Measurements from ENCODE around the gene DCBLD1. TPM values are rescaled to one million over a fixed set of nuclear protein-coding genes. Genes with fewer than 3 reads are reported as not detected.

Gene DCBLD1
- total and polyA plus RNA-seq, 2 experiments from 2014 or later = 3.5 to 16.5 TPM

GRCh38 chr6:117477988-117478852, 4.3 kb upstream of the DCBLD1 start:
- Histone ChIP-seq H3K4me1 (ENCODE audit: low read depth) (peaks cover 10% of the 10 kb centered on the region), H3K27me3 (peaks cover 29% of the 10 kb centered on the region), H3K27ac (no peak overlapping the region), H3K36me3 (no peaks in the 10 kb centered on the region), H3K4me3 (no peak overlapping the region), H3K9me3 (ENCODE audit: low read depth) (no peaks in the 10 kb centered on the region)
- TF ChIP-seq, protein P1, sequence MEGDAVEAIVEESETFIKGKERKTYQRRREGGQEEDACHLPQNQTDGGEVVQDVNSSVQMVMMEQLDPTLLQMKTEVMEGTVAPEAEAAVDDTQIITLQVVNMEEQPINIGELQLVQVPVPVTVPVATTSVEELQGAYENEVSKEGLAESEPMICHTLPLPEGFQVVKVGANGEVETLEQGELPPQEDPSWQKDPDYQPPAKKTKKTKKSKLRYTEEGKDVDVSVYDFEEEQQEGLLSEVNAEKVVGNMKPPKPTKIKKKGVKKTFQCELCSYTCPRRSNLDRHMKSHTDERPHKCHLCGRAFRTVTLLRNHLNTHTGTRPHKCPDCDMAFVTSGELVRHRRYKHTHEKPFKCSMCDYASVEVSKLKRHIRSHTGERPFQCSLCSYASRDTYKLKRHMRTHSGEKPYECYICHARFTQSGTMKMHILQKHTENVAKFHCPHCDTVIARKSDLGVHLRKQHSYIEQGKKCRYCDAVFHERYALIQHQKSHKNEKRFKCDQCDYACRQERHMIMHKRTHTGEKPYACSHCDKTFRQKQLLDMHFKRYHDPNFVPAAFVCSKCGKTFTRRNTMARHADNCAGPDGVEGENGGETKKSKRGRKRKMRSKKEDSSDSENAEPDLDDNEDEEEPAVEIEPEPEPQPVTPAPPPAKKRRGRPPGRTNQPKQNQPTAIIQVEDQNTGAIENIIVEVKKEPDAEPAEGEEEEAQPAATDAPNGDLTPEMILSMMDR (IDR thresholded peaks at IDR 0.05; ENCODE audit: low read depth, low read length) = no peak
- peak in 1 of 2 donors; percentile 27 for DNase-seq (ENCODE audit: low read depth in 1 of 2, low spot score in 1 of 2)

DNA sequence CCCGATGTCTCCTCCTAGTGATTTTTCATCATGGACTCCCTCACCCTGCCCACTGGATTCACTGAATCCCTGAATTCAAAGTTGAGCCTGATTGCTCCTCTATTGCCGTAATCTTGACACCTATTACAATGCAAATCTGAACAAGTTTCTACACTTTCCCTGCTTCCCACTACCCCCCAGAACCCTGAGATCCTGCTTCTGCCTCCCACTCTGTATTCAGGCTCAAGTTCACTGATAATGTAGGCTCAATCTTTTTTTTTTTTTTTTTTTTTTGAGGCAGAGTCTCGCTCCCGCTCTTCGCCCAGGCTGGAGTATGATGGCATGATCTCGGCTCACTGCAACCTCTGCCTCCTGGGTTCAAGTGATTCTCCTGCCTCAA, 3.6 kb upstream of the DCBLD1 start:
- no peaks in the 10 kb centered on the region for H3K36me3 ChIP-seq
- DNase-seq (ENCODE audit: low read depth in 1 of 2, low spot score in 1 of 2) = no peak
- TF ChIP-seq, protein P1 (IDR thresholded peaks at IDR 0.05; ENCODE audit: low read depth, low read length) = no peak
- H3K4me3 ChIP-seq = no peak overlapping the region
- peaks cover 29% of the 10 kb centered on the region for H3K27me3 ChIP-seq
- peaks cover 12% of the 10 kb centered on the region for H3K4me1 ChIP-seq (ENCODE audit: low read depth)
- H3K27ac ChIP-seq = no peak overlapping the region
- H3K9me3 ChIP-seq (ENCODE audit: low read depth) = no peaks in the 10 kb centered on the region

GRCh38 chr6:117480651-117481050, 1.8 kb upstream of the DCBLD1 start:
- Histone ChIP-seq H3K4me1 (ENCODE audit: low read depth) (peaks cover 15% of the 10 kb centered on the region), H3K27ac (no peak overlapping the region), H3K27me3 (peaks cover 29% of the 10 kb centered on the region), H3K4me3 (no peak overlapping the region), H3K9me3 (ENCODE audit: low read depth) (no peaks in the 10 kb centered on the region), H3K36me3 (no peaks in the 10 kb centered on the region)
- TF ChIP-seq, protein P1 (IDR thresholded peaks at IDR 0.05; ENCODE audit: low read depth, low read length) = no peak
- no peak for DNase-seq (ENCODE audit: low read depth in 1 of 2, low spot score in 1 of 2)

DNA sequence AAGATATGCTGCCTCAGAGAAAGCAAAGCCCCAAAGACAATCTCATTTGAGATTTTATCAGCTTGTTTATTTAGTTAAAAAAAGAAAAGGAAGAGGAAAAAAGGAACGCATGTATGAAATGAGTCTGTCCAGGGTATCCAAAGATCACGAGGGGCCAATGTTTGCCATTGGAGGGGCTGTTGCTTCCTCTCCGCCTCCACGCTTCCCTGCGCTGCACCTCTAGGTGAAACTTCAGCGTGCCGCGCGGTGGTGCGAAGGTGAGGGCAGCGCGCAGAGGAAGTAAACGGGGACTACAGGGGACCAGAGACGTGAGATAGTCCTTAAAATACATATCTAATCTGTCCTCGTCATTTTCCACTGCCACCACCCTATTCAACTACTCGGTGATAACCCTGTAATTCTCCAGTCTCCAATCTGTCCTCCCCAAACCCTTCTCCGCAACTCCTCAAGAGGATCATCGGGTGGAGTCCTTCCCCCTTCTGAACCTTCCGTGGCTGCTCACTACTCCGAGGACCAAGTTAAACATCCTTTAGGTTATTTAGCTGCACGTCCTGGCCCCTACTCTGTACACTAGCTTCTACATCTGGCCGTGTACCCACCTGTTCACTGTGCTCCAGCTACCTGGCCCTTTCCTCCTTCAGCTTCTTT, 1.1 kb upstream of the DCBLD1 start:
- TF ChIP-seq, protein P1 (IDR thresholded peaks at IDR 0.05; ENCODE audit: low read depth, low read length) = no peak
- peak in 1 of 2 donors; percentile 6 for DNase-seq (ENCODE audit: low read depth in 1 of 2, low spot score in 1 of 2)
- Histone ChIP-seq H3K9me3 (ENCODE audit: low read depth) (no peaks in the 10 kb centered on the region), H3K4me3 (no peak overlapping the region), H3K27me3 (peaks cover 29% of the 10 kb centered on the region), H3K27ac (no peak overlapping the region), H3K36me3 (no peaks in the 10 kb centered on the region), H3K4me1 (ENCODE audit: low read depth) (peaks cover 15% of the 10 kb centered on the region)

DNA sequence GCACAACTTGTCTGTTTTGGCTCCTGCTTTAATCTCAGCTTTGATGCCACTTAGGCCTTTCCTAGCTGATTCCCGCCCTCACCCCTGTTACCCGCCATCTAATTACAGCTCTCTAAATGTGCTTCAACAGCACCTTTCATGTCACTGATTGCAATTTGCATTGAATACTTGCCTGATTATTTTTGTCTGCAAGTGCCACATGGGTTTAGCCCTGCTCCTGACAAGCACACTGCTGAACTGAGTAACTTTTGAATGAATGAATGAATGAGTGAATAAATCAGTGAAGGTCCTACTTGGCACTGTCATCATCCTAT, 591 bp upstream of the DCBLD1 start:
- peak overlapping the region; percentile 42 for H3K4me3 ChIP-seq
- H3K27ac ChIP-seq = no peak overlapping the region
- TF ChIP-seq, protein P1 (IDR thresholded peaks at IDR 0.05; ENCODE audit: low read depth, low read length) = no peak
- peaks cover 29% of the 10 kb centered on the region for H3K27me3 ChIP-seq
- H3K4me1 ChIP-seq (ENCODE audit: low read depth) = peaks cover 15% of the 10 kb centered on the region
- no peaks in the 10 kb centered on the region for H3K9me3 ChIP-seq (ENCODE audit: low read depth)
- peak in 1 of 2 donors; percentile 2 for DNase-seq (ENCODE audit: low read depth in 1 of 2, low spot score in 1 of 2)
- no peaks in the 10 kb centered on the region for H3K36me3 ChIP-seq
